ENCODE measurements around the gene TMEM30A. TPM values are rescaled to one million over a fixed set of nuclear protein-coding genes. Genes with fewer than 3 reads are reported as not detected.

TMEM30A gene
- total RNA-seq, 1 donor = 126 TPM

GRCh38 chr6:75203721-75204120 is 80.9 kb downstream of the TMEM30A start:
- Histone ChIP-seq H3K27me3 (ENCODE audit: insufficient read depth, low read length) (no peaks in the 10 kb centered on the region), H3K4me3 (ENCODE audit: insufficient read depth, low read length) (peak overlapping the region; percentile 95), H3K79me2 (ENCODE audit: insufficient read depth, low read length) (peaks cover 65% of the 10 kb centered on the region), H2AFZ (ENCODE audit: low read length) (peak overlapping the region; percentile 27), H3K4me2 (ENCODE audit: insufficient read depth, low read length) (peak overlapping the region; percentile 94), H3K9me3 (ENCODE audit: low read depth, low read length) (no peaks in the 10 kb centered on the region), H4K20me1 (ENCODE audit: insufficient read depth, low read length) (peaks cover 21% of the 10 kb centered on the region), H3K36me3 (ENCODE audit: insufficient read depth, low read length) (peaks cover 34% of the 10 kb centered on the region), H3K4me1 (ENCODE audit: insufficient read depth, low read length) (peaks cover 50% of the 10 kb centered on the region), H3K27ac (ENCODE audit: low read depth, low read length) (peak overlapping the region; percentile 98)
- DNase-seq (ENCODE audit: insufficient read length, low spot score, missing footprints) = peak; percentile 62
- TF ChIP-seq CTCF (IDR thresholded peaks at IDR 0.05; ENCODE audit: extremely low read depth, low read depth, low read length) = no peak

Other genes with a start within 250 kb of the TMEM30A start
- gene COL12A1, start 78.7 kb downstream of the TMEM30A start, total RNA-seq = 1,393 and 1,591 TPM in 2 replicates
- gene COX7A2, start 41.0 kb downstream of the TMEM30A start, total RNA-seq = 72.0 and 80.7 TPM in 2 replicates
- gene FILIP1, start 209.0 kb upstream of the TMEM30A start, total RNA-seq = under 0.01 and 0.29 TPM in 2 replicates

Measured in osteoblast (primary cell).